Measurements from ENCODE around the gene FOSL2. TPM values are rescaled to one million over a fixed set of nuclear protein-coding genes. Genes with fewer than 3 reads are reported as not detected.

Gene FOSL2
- total RNA-seq, 1 donor from 2014 or later: 60.5 TPM

DNA sequence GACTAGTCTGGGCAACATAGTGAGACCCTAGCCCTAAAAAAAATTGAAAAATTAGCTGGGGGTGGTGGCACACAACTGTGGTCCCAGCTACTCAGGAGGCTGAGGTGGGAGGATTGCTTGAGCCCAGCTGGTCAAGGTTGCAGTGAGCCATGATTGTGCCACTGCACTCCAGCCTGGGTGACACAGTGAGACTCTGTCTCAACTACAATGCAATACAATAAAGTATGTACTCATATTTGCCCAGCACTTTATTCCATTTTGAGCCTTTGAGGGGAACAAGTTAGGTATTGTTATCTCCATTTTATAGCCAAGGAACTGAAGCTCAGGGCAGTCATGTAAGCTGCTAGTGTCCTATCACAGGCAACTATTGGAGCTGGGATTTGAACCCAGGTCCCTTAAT is 53.9 kb downstream of the FOSL2 start:
- no peak overlapping the region for H3K4me3 Mint-ChIP-seq
- no peak overlapping the region for H3K27ac Mint-ChIP-seq
- H3K36me3 Mint-ChIP-seq: no peaks in the 10 kb centered on the region
- DNase-seq (ENCODE audit: low spot score in 2 of 2, unreplicated experiment in 2 of 2): no peak
- H3K9me3 Mint-ChIP-seq: no peaks in the 10 kb centered on the region
- TF ChIP-seq, protein P1, sequence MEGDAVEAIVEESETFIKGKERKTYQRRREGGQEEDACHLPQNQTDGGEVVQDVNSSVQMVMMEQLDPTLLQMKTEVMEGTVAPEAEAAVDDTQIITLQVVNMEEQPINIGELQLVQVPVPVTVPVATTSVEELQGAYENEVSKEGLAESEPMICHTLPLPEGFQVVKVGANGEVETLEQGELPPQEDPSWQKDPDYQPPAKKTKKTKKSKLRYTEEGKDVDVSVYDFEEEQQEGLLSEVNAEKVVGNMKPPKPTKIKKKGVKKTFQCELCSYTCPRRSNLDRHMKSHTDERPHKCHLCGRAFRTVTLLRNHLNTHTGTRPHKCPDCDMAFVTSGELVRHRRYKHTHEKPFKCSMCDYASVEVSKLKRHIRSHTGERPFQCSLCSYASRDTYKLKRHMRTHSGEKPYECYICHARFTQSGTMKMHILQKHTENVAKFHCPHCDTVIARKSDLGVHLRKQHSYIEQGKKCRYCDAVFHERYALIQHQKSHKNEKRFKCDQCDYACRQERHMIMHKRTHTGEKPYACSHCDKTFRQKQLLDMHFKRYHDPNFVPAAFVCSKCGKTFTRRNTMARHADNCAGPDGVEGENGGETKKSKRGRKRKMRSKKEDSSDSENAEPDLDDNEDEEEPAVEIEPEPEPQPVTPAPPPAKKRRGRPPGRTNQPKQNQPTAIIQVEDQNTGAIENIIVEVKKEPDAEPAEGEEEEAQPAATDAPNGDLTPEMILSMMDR (IDR thresholded peaks at IDR 0.05; ENCODE audit: unreplicated experiment): no peak
- H3K4me1 Mint-ChIP-seq: peaks cover 9% of the 10 kb centered on the region
- no peaks in the 10 kb centered on the region for H3K27me3 Mint-ChIP-seq (ENCODE audit: low read depth)

GRCh38 chr2:28447086-28447485 is 54.4 kb downstream of the FOSL2 start:
- DNase-seq (ENCODE audit: low spot score in 2 of 2, unreplicated experiment in 2 of 2): no peak
- Mint-ChIP-seq H3K27ac (no peak overlapping the region), H3K9me3 (no peaks in the 10 kb centered on the region), H3K4me3 (no peak overlapping the region), H3K4me1 (peaks cover 9% of the 10 kb centered on the region), H3K36me3 (no peaks in the 10 kb centered on the region), H3K27me3 (ENCODE audit: low read depth) (no peaks in the 10 kb centered on the region)
- TF ChIP-seq, protein P1 (IDR thresholded peaks at IDR 0.05; ENCODE audit: unreplicated experiment): no peak

DNA sequence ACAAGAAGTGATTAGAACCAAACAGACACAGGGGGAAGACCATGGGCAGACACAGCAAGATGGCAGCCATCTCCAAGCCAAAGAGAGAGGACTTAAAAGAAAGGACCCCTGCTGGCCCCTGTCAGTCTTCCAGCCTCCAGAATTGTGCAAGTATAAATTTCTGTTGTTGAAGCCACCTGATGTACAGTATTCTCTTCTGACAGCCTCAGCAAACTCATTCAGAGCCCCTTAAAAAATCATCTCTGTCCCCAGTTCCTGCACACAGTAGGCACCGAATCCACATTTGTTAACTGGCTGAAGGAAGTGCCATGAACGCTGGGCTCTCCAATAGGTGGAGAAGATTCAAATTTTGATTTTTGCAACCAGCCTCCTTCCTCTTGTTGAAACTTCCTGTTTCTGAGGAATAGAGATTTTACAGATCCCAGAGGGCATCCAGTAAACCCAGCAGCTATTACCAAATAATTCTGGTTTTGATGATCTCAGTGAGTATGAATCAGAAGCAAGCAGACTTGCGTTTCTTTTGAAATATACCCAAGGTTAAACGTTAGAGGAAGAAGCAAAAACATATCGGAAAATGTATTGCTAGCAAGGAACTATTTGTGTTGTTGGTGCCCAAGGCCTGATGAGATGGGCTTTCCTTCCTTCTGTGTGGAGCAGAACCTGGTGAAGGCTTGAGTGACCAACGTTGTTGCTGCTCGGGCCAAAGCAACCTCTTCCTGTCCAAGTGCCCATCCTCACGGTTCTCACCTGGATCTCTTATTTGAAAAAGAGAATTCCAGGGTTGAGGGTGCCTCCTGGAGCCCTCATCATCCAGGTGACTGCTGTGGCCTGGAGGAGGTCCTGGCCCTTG is 55.5 kb downstream of the FOSL2 start:
- Mint-ChIP-seq H3K4me1 (peaks cover 9% of the 10 kb centered on the region), H3K27me3 (ENCODE audit: low read depth) (no peaks in the 10 kb centered on the region), H3K9me3 (no peaks in the 10 kb centered on the region), H3K27ac (no peak overlapping the region), H3K4me3 (no peak overlapping the region), H3K36me3 (no peaks in the 10 kb centered on the region)
- TF ChIP-seq, protein P1 (IDR thresholded peaks at IDR 0.05; ENCODE audit: unreplicated experiment): no peak
- DNase-seq (ENCODE audit: low spot score in 2 of 2, unreplicated experiment in 2 of 2): no peak

DNA sequence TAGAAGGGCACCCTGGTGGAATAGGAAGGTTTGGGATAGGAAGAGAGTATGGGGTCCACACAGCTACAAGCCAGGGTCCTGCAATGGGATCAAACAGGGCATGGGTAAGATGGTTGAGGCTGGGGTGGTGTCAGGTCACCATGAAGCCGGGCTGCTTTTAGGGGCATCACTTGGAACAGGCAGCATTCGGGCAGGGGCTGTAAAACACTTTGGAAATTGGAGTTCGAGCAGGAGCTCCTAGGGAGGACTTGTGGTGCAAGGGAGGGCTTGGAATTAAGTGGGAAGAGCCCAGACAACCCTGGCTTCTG is 56.1 kb downstream of the FOSL2 start:
- Mint-ChIP-seq H3K4me3 (no peak overlapping the region), H3K27me3 (ENCODE audit: low read depth) (no peaks in the 10 kb centered on the region), H3K27ac (no peak overlapping the region), H3K36me3 (no peaks in the 10 kb centered on the region), H3K9me3 (no peaks in the 10 kb centered on the region), H3K4me1 (peaks cover 9% of the 10 kb centered on the region)
- TF ChIP-seq, protein P1 (IDR thresholded peaks at IDR 0.05; ENCODE audit: unreplicated experiment): no peak
- DNase-seq (ENCODE audit: low spot score in 2 of 2, unreplicated experiment in 2 of 2): no peak

DNA sequence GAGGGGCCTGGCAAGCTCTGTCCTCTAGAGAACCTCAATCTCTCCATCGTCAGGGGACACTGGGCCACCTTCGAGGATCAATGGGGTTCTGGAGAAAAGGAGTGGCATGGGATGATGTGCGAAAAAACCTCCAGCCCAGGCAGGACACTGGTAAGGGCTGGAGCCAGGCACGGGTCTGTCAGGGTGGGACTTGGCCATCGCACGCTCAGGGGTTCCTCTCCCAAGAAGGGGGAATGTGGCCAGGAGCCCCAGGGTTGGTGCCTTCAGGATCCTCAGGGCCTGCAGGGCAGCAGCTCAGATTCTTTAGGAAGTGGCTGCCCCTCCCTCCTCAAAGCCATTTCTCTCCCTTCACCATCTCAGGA is 56.4 kb downstream of the FOSL2 start:
- Mint-ChIP-seq H3K9me3 (no peaks in the 10 kb centered on the region), H3K4me1 (peaks cover 9% of the 10 kb centered on the region), H3K36me3 (no peaks in the 10 kb centered on the region), H3K27ac (no peak overlapping the region), H3K4me3 (no peak overlapping the region), H3K27me3 (ENCODE audit: low read depth) (no peaks in the 10 kb centered on the region)
- no peak for DNase-seq (ENCODE audit: low spot score in 2 of 2, unreplicated experiment in 2 of 2)
- TF ChIP-seq, protein P1 (IDR thresholded peaks at IDR 0.05; ENCODE audit: unreplicated experiment): no peak
